GM19468 (cell line): ENCODE results near the gene DNAH10.

ENCODE experiments used
- ATAC-seq: cut with Tn5 transposase; IDR thresholded peaks from one replicate; pipeline ENCODE4 v1.9.1; 2021; ENCODE audit warnings: mild to moderate bottlenecking, moderate library complexity, moderate number of reproducible peaks; ENCODE audit not compliant: unreplicated experiment; ENCODE audit errors: extremely low read depth

DNAH10 gene

DNA sequence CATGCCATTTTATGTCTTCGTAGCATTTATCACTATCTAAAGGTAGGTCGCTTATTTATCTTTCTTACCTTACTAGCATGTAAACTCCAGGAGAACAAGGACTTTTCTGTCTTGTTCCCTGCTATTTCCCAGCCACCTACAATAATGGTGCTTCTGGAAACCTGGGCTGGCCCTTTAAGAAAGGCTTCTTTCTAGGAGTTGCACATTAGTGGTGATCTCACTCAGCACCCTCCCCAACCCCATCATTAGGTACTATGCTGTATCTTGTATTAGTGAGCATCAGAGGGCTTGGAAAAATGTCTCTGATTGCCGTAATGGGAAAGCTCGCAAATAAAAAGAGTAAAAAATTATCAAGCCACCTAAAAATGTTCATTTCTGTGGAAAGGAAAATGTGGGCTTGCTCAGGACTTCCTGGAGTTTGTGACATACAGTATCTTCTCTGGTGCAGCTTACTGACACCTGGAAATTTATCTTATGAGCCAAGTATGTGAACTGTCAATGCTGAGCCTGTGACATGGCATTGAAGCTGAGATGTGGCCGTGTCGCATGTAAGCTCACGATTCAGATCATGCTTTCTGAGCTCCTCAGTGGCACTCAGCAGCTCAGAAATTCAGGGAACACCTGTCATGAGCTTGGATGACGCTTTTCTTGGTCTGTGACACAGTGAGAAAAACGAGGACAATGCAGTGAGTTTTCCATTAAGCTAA, 198.1 kb downstream of the DNAH10 start:
- ATAC-seq = no peak

DNA sequence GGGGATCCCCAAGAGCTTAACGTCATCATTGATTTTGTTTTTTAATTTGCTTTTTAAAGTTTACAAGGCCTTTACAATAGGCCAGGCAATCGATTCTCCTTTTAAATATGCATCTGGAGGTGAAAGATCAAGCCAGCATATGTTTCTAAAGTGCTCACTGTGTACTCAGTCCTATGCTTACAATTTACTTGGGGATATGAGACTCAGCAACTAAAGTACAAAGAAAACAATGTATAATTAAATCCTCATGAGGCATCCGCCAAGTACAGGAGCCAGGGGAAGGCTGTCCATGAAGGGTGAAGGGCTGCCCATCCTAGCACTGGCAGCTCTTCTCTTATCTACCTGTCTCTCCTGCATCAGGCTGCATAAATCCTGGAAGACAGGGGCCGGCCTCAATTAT, 198.8 kb downstream of the DNAH10 start:
- no peak for ATAC-seq

DNA sequence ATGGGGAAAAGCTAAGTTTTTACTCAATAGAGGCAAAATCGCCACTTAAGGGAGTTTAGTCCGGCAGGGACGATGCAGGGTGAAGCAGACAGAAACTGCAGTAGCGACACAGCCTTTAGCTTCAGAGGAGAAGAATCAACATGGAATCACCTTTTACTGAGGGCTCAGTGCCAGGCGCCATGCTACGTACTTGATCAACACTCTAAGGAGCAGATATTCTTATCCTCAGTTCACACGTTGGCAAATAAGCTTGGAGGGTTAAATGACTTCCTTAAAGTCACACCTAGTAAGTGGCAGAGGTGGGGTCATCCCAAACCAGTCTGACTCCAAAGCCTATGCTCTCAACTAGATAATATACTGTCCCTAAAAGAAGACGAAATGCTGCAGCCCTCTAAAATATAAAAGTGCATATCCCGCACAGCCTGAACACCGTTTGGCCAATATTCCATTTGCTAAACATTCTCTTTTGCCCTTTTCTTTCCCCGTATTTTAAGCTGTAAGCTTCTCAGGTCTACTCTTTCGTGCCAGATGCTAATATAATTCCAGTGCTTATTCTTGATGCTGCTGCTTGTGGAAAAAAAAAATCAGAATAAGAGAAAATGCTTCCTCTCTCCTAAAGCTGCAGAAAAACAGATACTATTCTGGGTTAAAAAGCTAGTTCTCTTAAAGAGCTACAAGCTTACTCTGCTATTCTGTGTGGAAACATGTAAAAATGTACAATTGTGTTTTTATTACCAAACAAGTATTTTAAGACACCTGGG, 199.7 kb downstream of the DNAH10 start:
- ATAC-seq = no peak

DNA sequence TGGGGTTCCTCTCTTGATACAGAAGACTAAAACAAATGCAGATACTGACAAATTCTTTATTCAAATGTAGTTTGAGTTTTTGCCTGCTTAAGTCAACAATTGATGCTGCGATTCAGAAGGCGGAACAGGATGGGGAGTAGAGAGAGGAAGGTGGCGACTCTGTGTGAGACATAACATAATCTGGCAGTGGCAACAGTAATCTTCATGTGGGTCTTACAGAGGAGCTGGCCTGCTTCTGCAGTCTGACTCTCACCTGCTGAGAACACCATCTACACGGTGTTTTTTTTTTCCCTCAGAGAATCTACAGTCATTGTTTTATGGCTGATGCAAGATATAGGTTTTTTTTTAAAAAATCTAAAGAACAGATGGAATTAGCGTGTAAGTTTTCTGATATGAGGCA, 200.4 kb downstream of the DNAH10 start:
- no peak for ATAC-seq

DNA sequence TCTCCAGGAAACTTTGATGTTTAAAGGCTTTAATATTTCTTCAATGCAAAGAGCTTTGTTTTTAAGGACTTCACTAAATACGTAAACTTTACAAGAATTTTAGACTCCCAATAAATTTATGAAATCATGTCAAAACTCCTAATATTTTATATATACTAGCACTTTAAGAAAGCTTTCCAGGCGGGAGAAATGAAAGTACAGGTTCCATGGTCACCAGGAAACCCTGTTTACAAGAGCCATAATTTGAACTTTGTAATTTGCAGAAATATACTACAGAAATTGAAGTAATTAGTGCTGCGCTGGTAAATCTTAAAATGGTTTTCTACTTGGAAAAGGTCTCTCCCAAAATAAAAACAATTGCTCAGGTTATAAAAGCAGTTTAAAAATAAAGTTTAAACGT, 201.7 kb downstream of the DNAH10 start:
- ATAC-seq = no peak

DNA sequence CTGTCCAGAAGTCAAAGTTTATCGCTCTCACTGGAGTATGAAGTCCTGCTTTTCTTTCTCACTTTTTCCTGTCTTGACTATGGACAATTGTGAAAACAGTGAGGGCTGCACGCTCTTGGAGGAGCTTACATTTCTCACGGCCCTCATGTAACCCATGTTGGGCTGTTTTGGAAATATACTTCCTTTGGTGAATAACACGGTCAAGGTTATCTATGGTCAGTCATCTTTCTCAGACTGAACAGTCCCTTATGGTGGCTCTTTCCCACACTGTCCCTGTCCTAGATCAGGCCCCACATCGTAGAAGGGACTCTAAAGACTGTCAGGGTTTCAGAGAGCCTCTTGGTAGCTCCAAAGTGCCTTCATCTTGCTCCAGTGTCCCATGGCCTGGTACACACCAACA, 203.3 kb downstream of the DNAH10 start:
- ATAC-seq = no peak

DNA sequence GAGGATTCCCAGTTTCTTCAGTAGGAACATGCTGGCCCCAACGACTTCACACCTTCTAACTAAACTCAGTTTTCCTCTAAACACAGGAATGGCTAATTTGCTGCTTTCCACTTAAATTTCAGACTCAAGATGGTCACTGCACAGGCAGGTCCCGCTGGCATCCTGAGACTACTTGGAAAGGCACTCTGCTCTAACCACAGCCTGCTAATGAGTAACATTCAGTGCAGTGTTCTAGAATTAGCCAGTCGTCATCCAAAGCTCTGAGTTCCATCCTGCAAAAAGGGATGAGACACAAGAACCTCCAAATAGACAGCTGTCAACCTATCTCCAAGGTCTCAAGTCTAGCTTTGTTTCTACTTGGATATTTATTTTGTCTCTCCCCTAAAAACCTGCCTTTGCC, 204.5 kb downstream of the DNAH10 start:
- no peak for ATAC-seq

DNA sequence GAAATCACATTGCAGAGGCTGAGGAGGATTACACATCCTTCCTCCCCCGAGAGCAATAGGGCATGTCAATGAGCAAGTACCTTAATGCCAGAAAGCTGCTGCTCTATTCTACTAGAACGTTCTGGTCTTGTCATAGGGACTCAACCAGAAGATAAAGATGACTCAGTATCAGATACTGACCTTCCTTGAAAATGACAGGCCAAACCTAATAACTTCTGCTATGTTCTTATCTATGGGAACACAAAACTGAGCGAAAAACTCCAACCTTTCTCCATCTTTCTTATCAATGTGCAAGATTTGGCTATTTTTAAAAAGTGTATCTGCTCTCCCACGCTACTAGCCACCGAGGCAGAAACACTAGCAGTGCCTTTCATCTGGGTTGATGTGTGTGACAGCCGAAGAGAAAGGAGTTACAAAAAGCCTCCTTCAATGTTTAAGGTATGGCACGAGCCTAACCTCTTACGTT, 205.1 kb downstream of the DNAH10 start:
- ATAC-seq = no peak

DNA sequence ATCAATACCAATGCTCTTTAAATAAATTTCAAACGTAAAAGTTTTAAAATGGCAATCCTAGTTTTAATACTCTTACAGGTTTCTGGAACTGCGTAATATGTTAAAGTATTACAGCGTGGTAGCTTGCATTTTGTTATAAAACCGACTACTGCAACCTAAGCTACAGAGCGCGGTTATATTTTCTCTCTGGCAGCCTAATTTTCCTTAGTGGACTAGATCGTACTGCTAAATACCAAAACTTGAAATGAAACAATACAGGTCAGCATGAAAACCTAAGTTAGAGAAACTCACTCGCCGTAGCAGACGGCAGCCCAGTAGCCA, 209.3 kb downstream of the DNAH10 start:
- ATAC-seq = no peak

DNA sequence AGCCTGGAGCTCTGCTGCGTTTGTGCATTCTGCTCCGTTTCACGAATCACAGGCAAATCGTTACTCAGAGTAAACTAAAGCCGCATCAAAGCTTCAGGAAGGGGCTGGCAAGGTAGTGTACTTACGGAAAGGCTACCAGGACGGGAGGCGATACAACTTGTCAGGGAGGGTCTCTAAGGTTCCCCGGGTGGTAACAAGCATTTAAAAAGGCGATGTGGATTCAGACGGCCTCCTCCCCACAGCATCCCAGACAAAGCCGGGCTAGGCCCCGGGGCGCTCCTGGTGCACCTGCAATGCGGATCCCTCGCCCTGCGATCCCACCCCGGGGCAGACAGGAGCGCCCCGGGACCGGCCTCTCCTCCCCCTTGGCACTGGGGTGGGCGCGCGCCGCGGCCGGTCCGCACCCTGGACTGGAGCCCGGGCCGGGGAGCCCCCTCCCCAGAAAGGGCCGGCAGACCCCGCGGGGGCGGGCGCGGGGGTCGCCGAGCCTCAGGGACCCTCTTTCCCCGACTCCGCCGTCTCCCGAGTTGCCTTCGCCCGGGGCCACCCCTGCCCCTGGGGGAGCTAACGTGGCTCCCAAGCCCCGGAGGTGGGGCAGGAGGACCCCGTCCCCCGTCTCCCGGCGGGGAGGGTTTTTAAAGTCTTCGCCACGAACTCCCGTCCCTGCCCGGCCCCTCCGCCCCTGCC, 209.8 kb downstream of the DNAH10 start:
- ATAC-seq = no peak

DNA sequence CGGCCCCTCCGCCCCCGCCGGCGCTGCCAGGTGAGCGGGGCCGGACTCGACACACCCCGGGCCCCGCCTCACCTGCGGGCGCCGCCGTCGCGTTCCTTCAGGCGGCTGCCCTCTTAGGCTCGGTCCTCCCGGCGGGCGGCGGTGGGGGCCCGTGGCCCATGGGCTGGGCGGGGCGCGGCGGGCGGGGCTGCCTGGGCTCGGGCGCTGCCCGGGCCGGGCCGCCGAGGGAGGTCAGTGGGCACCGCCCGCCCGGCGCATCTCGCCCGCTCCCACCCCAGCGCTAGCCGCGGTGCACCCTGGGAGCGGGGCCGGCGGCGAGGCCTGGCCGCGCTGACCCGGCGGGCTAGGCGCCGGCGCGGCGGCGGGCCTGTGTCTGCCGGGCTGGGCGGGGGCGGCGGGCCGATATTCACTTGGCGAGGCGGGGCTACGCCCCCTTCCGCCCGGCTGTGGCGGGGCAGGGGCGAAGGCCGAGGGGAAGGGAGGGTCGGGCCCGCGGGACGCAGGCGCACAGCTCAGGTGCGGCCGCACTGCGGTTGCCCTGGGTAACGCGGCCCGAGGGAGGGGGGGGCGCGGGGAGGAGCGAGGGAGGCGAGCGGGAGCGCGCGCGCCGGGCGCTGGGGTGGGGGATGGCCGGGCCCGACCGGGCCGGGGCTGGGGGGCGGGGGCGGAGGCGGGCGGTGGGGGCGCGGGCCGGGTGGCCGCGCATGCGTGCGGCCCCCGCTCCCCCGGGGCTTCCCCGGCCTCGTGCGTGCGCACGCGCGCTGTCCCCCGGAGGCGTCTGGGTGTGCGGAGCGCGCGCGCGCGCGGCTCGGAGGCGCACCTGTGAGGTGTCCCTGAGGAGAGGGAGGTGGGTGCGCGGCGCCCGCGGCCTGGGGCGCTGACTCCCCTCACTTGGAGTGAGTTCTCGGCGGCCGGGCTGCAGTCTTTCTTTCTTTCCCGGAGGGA, 210.6 kb downstream of the DNAH10 start, which contains the start of the genes CCDC92 and ZNF664:
CCDC92 (minus strand) TSS at position 375 of the 945 bp plus-strand sequence. CDS start 28,526 bp downstream, outside the sequence.
ZNF664 (plus strand) TSS at position 759 of the 945 bp plus-strand sequence. CDS start 38,930 bp downstream, outside the sequence.
- peak; percentile 55 for ATAC-seq

DNA sequence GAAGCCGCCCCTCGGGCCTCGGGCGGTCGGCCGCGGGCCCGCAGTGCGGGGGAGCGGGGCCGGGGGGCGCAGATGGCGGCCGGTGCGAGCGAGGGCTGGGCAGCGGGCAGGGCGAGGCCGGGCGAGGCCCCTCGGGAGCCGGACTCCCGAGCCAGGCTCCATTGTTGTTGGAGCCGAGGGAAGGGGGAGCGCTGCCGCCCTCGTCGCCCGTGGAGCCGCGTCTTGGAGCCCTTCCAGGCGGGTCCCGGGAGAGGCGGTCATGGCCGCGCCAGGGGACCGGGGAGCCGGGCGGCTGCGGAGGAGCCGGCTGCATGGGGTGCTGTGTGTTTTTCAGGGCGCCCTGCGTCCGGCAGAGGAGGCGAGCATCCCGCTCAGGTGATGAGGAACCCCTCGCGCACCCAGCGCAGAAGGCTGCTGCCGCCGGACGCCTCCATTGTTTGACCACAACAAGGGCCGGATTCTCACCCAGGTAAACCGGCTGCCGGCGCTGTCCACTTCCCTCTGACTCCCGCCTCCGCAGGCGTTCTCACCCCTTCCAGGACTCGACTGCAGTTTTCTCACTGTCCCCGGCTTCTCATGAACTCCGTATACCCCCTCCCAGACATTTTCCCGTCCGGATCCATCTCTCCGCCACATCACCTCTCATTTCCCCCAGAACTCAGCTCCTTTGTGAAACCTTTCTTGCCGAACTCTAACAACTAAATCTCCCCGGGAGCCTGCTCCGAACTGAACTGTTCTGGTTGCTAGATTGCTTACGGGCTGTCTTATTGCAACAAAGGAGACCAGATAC, 211.6 kb downstream of the DNAH10 start:
- no peak for ATAC-seq

DNA sequence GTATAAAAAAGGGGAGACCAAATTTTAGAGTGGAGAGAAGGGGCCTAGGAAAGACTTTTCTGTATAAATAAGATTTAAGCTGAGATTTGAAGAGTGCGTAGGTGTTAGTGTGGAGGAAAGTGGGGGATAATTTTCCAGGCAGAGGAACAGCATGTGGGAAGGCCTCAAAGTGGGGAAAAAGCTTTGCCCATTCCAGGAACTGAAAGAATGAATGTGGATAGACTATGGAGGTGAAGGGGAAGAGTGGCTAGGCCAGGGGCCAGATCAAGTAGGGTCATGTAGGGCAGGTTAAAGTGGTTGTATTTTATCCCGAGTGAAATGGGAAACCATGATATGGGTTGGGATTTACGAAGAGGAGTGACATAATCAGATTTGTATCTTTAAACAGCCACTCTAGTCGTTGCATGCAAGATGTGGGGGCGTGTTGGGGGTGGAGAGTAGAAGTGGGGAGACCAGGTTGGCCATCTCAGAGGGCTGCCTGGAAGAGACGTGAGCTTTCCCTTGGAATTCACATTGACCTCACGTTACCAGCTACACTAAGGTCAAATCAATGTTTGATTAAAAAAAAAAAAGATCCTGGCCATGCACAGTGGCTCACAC, 214.2 kb downstream of the DNAH10 start:
- no peak for ATAC-seq

DNA sequence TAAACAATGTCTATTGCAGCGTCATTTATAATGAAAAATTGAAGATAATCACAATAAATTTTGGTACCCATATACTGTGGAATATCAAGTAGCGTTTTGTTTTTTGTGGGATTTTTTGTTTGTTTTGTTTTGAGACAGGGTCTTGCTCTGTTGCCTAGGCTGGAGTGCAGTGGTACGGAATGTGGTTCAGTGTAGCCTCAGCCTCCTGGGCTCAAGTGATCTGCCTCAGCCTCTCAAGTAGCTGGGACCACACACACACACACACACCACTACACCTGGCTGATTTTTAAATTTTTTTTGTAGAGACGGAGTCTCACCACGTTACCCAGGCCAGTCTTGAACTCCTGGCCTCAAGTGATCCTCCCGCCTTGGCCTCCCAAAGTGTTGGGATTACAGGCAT, 217.5 kb downstream of the DNAH10 start:
- ATAC-seq = no peak

DNA sequence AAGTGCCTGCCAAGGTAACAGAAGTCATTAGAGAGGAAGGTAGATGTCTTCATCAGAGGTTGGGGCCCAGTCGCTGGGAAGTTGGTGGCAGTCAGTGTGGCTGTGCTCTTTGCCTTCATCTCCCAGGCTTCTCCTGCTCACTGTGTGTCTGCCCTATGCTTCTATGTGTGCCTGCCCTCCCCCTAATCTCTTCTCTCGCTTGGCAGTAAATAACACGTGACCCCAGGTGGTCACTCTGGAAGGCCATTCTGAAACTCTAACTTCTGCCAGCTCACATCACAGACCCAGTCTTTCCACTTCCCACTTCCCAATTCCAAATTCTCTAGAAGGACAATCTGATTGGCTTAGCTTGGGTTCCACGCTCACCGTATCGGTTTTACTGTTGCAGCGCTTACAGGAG, 220.2 kb downstream of the DNAH10 start:
- ATAC-seq = no peak

DNA sequence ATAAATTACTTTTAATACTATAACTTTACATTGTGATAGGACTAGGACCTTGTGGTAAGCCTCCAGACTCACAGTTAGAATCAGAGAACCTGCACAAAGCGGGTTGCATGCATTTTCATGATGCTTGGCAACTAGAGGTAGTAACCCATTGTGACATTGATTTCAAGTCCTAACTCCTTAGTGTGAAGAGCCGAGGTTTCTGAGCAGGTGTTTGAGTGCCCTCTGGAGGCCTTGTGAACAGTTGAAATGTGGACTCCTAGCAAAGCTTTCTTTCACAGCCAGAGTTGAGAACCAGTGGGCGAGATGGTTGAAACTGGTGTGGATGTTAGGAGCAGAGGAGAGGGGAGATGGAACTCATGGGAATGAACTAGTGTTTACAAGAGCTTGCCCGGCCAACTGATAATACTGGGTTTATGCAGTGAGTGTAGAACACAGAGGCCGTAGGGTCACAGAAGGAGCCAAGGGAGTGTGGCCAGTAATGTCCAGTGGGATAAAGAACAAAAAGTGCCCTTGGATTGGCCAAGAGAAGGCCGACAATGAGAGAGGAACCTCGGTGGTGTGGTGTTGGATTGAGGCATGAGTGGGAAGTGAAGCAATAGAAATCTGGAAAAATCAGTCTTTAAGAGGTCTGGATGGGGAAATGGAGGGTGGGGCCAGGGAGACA, 221.9 kb downstream of the DNAH10 start:
- no peak for ATAC-seq

DNA sequence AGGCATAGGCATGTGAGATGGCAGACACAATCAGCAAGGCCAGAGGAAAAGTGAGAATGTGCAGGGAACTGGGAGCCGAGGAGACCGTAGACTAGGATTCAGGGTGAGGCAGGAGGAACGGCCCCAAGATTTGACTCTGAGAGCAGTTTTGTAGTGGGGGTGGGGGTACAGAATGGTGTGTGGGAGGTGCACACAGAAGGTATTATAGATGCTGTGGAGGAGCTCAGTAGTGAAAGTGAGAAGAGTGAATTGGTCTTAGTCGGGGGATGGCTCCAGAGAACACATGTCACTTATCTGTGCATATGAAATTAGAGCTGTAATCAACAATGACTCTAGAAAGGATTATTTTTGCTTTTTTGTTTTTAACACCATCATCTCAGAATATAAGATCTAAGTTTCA, 222.8 kb downstream of the DNAH10 start:
- no peak for ATAC-seq
